ENCODE measurements around the gene PCDHGA6. TPM values are rescaled to one million over a fixed set of nuclear protein-coding genes. Genes with fewer than 3 reads are reported as not detected.
A peak's percentile ranks its signal among the peaks of the same experiment; 100 is the strongest.

PCDHGA6 gene
- polyA plus RNA-seq, 1 of the 3 experiments (the other 2 are of a cell fraction): 1.4 TPM

DNA sequence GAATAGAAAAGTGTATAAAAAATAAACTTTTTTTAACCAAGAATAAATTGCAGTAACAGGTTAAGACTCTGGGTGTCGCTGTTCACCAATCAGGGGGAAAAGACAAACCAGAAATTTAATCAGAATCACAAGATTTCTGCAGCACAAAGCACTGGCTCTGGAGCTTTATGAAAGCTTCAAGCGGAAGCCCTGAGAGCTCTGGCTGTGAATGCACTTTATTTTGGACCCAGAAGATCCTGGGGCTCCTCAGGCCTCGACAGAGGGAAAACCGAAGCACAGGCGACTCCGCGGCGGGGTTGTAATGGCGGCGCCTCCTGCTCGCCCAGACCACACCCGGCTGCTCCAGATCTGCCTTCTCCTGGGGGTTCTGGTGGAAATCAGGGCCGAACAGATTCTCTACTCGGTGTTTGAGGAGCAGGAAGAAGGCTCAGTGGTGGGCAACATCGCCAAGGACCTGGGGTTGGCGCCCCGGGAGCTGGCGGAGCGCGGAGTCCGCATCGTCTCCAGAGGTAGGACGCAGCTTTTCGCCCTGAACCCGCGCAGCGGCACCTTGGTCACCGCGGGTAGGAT is 18.7 kb upstream of the PCDHGA6 start, which contains the start of gene PCDHGA4:
PCDHGA4 (plus strand) TSS at position 122 of the 570 bp plus-strand sequence; CDS start at position 209, 87 bp downstream.
- no peaks in the 10 kb centered on the region for H3K4me1 ChIP-seq (ENCODE audit: control insufficient read depth in 1 of 2, insufficient read depth in 2 of 2, low read depth in 1 of 2, low read length in 1 of 2)
- H3K9me2 ChIP-seq: no peaks in the 10 kb centered on the region
- H2AFZ ChIP-seq (ENCODE audit: low read depth): 0 out of 2 replicates have a peak within 1 kb of the TSS, but pooled peaks have one; percentile 13
- no peaks in the 10 kb centered on the region for H3F3A ChIP-seq (replicated peaks; ENCODE audit: insufficient read depth)
- TF ChIP-seq RAD21 (IDR thresholded peaks at IDR 0.05; ENCODE audit: low read length) (0 out of 2 replicates have a peak, but pooled peaks have one; percentile 33), SMC3 (IDR thresholded peaks at IDR 0.05; ENCODE audit: low read depth, low read length) (0 out of 2 replicates have a peak, but pooled peaks have one; percentile 11), MEF2A (IDR thresholded peaks at IDR 0.05; ENCODE audit: borderline replicate concordance, low read depth) (no peak), YY1 (IDR thresholded peaks at IDR 0.05; ENCODE audit: low read depth) (no peak), CTCF (IDR thresholded peaks at IDR 0.05) (peak; percentile 59), JUND (IDR thresholded peaks at IDR 0.05) (no peak)
- H3K27me3 ChIP-seq (ENCODE audit: insufficient read depth): no peaks in the 10 kb centered on the region
- no peak for DNase-seq
- ChIA-PET POLR2A (interaction anchor here (0.7 kb wide), 1 partner anchor 206 kb away, joined by 3 read pairs; no protein-coding TSS in a partner anchor), CTCF (interaction anchor here (0.8 to 1.7 kb wide), 8 partner anchors 122 to 212 kb away, joined by 3 to 8 read pairs (median 4); partner anchors contain the start of gene PCDHB6)
- no peak within 1 kb of the TSS for H3K4me2 ChIP-seq
- H3K4me3 ChIP-seq (ENCODE audit: low read depth in 2 of 2, low read length in 1 of 2): peak within 1 kb of the TSS in 1 of 2 experiments; percentile 28; a peak in 2 of 4 replicates
- 50% methylated on average over 23 of the region's 29 CpGs for WGBS (ENCODE audit: low lambda C conversion rate)
- no peaks in the 10 kb centered on the region for H3K36me3 ChIP-seq (replicated peaks in 1 of 2; ENCODE audit: control insufficient read depth in 1 of 2, insufficient read depth in 2 of 2, low read length in 1 of 2)
- H3K27ac ChIP-seq (ENCODE audit: low read depth in 2 of 2, low read length in 1 of 2): no peak within 1 kb of the TSS
- H3K9ac ChIP-seq: no peak within 1 kb of the TSS
- H4K20me1 ChIP-seq (ENCODE audit: insufficient read depth): no peaks in the 10 kb centered on the region
- H3K79me2 ChIP-seq (ENCODE audit: insufficient read depth): no peaks in the 10 kb centered on the region
- no peaks in the 10 kb centered on the region; the same call in 1 of the 2 replicates for H3K9me3 ChIP-seq

- no peaks in the 10 kb centered on the region for H4K20me1 ChIP-seq (ENCODE audit: insufficient read depth)
- H3K4me2 ChIP-seq: no peak overlapping the region
- no peak overlapping the region for H3K4me3 ChIP-seq (ENCODE audit: low read depth in 2 of 2, low read length in 1 of 2)
- H3K27me3 ChIP-seq (ENCODE audit: insufficient read depth): no peaks in the 10 kb centered on the region
- H3K9me2 ChIP-seq: no peaks in the 10 kb centered on the region
- no peak overlapping the region for H3K9ac ChIP-seq
- H3K27ac ChIP-seq (ENCODE audit: low read depth in 2 of 2, low read length in 1 of 2): no peak overlapping the region
- no peaks in the 10 kb centered on the region for H3K4me1 ChIP-seq (ENCODE audit: control insufficient read depth in 1 of 2, insufficient read depth in 2 of 2, low read depth in 1 of 2, low read length in 1 of 2)
- ChIA-PET CTCF (interaction anchor here (0.6 to 1.7 kb wide), 10 partner anchors 8 to 211 kb away, joined by 3 to 8 read pairs (median 4); partner anchors contain the start of gene PCDHB6), POLR2A (no interaction called here)
- H3K36me3 ChIP-seq (replicated peaks in 1 of 2; ENCODE audit: control insufficient read depth in 1 of 2, insufficient read depth in 2 of 2, low read length in 1 of 2): no peaks in the 10 kb centered on the region
- TF ChIP-seq RAD21 (IDR thresholded peaks at IDR 0.05; ENCODE audit: low read length): no peak
- TF ChIP-seq RCOR1 (IDR thresholded peaks at IDR 0.05; ENCODE audit: low read length): no peak
- TF ChIP-seq NFIC (IDR thresholded peaks at IDR 0.05; ENCODE audit: borderline replicate concordance): no peak
- TF ChIP-seq POLR2AphosphoS5 (IDR thresholded peaks at IDR 0.05; ENCODE audit: low read depth, low read length): no peak
- no peak for TF ChIP-seq FOSL2 (IDR thresholded peaks at IDR 0.05; ENCODE audit: borderline replicate concordance, low read depth)
- TF ChIP-seq EP300 (IDR thresholded peaks at IDR 0.05; ENCODE audit: borderline replicate concordance in 1 of 2, low read depth in 1 of 2, low read length in 1 of 2): no peak
- TF ChIP-seq MEF2A (IDR thresholded peaks at IDR 0.05; ENCODE audit: borderline replicate concordance, low read depth): no peak
- TF ChIP-seq GATA2 (CRISPR knock-in tag; IDR thresholded peaks at IDR 0.05): no peak
- TF ChIP-seq TAF1 (IDR thresholded peaks at IDR 0.05; ENCODE audit: borderline replicate concordance, low read depth, low read length): no peak
- no peak for TF ChIP-seq GABPA (IDR thresholded peaks at IDR 0.05; ENCODE audit: low read depth)
- no peaks in the 10 kb centered on the region for H3F3A ChIP-seq (replicated peaks; ENCODE audit: insufficient read depth)
- H2AFZ ChIP-seq (ENCODE audit: low read depth): no peak overlapping the region
- no peak for DNase-seq
- WGBS (ENCODE audit: low lambda C conversion rate): 63% methylated on average over 17 of the region's 24 CpGs
- H3K79me2 ChIP-seq (ENCODE audit: insufficient read depth): no peaks in the 10 kb centered on the region
- H3K9me3 ChIP-seq: no peaks in the 10 kb centered on the region; the same call in 1 of the 2 replicates
These were observed 18.1 kb upstream of the PCDHGA6 start for GRCh38 chr5:141355641-141356040.
